ENCODE data around the gene C19orf12.

Gene C19orf12

DNA sequence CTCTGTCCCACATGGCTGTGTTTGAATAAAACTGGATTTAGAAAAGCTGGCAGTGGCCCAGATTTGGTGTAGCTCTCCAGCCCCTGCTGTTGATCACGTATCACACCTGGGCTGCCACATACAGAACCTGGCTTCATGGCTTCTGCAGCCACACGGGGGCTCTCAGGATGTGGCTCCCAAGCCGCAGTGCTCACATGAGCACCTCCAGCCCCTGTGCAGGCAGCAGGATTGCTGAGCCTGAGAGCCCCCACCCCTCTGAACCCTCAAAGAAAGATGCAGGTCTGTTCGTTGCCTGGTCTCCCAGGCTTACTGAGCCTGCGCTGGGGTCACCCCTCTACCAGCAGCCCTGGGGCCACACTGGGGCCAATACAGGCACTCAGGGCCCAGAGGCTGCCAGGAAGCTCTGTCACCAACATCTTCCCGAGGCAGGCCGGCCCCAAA is 47.1 kb downstream of the C19orf12 start:
- no peak overlapping the region for H2AFZ ChIP-seq (ENCODE audit: low read depth, low read length)
- H3K4me2 ChIP-seq (ENCODE audit: insufficient read depth, low read length): no peak overlapping the region
- peaks cover 32% of the 10 kb centered on the region for H3K79me2 ChIP-seq (ENCODE audit: insufficient read depth, low read length)
- DNase-seq (peak; percentile 82), ATAC-seq (ENCODE audit: insufficient read depth, low read depth) (peak; percentile 70)
- peaks cover 64% of the 10 kb centered on the region for H3K4me1 ChIP-seq (ENCODE audit: insufficient read depth, low read length)
- H3K9ac ChIP-seq (ENCODE audit: low read depth, low read length): peak overlapping the region; percentile 9; the same call in 1 of the 2 replicates
- peak overlapping the region; percentile 57 for H3K27ac ChIP-seq (ENCODE audit: low read length)
- no peaks in the 10 kb centered on the region for H3K9me3 ChIP-seq (ENCODE audit: insufficient read depth, low read length, severe bottlenecking)
- H3K36me3 ChIP-seq (ENCODE audit: insufficient read depth, low read length): no peaks in the 10 kb centered on the region; the same call in 1 of the 2 replicates
- H4K20me1 ChIP-seq (ENCODE audit: insufficient read depth, low read length): 0 out of 2 replicates have a peak, but pooled peaks cover 5% of the 10 kb centered on the region
- peaks cover 7% of the 10 kb centered on the region for H3K27me3 ChIP-seq (ENCODE audit: insufficient read depth, low read length, poor library complexity)
- TF ChIP-seq CTCF (IDR thresholded peaks at IDR 0.05; ENCODE audit: borderline replicate concordance, extremely low read depth, low read length, poor library complexity, severe bottlenecking) (peak; percentile 19), EZH2 (IDR thresholded peaks at IDR 0.05; ENCODE audit: borderline replicate concordance, low read depth, low read length, severe bottlenecking) (no peak)
- H3K4me3 ChIP-seq (ENCODE audit: low read depth in 1 of 2, low read length in 2 of 2): no peak overlapping the region

GRCh38 chr19:29667387-29667783 is 47.7 kb downstream of the C19orf12 start:
- Histone ChIP-seq H3K4me2 (ENCODE audit: insufficient read depth, low read length) (no peak overlapping the region; the same call in 1 of the 2 replicates), H3K4me3 (ENCODE audit: low read depth in 1 of 2, low read length in 2 of 2) (no peak overlapping the region), H3K9ac (ENCODE audit: low read depth, low read length) (peak overlapping the region; percentile 79; the same call in 1 of the 2 replicates), H3K79me2 (ENCODE audit: insufficient read depth, low read length) (peaks cover 28% of the 10 kb centered on the region), H3K4me1 (ENCODE audit: insufficient read depth, low read length) (peaks cover 59% of the 10 kb centered on the region), H4K20me1 (ENCODE audit: insufficient read depth, low read length) (0 out of 2 replicates have a peak, but pooled peaks cover 5% of the 10 kb centered on the region), H3K36me3 (ENCODE audit: insufficient read depth, low read length) (no peaks in the 10 kb centered on the region; the same call in 1 of the 2 replicates), H3K9me3 (ENCODE audit: insufficient read depth, low read length, severe bottlenecking) (no peaks in the 10 kb centered on the region), H3K27me3 (ENCODE audit: insufficient read depth, low read length, poor library complexity) (peaks cover 7% of the 10 kb centered on the region), H3K27ac (ENCODE audit: low read length) (no peak overlapping the region; the same call in none of the 2 replicates), H2AFZ (ENCODE audit: low read depth, low read length) (no peak overlapping the region)
- DNase-seq (no peak), ATAC-seq (ENCODE audit: insufficient read depth, low read depth) (no peak)
- TF ChIP-seq EZH2 (IDR thresholded peaks at IDR 0.05; ENCODE audit: borderline replicate concordance, low read depth, low read length, severe bottlenecking) (no peak), CTCF (IDR thresholded peaks at IDR 0.05; ENCODE audit: borderline replicate concordance, extremely low read depth, low read length, poor library complexity, severe bottlenecking) (no peak)

- Histone ChIP-seq H3K27ac (ENCODE audit: low read length) (no peak overlapping the region; the same call in none of the 2 replicates), H3K36me3 (ENCODE audit: insufficient read depth, low read length) (no peaks in the 10 kb centered on the region; the same call in 1 of the 2 replicates), H3K4me1 (ENCODE audit: insufficient read depth, low read length) (peaks cover 53% of the 10 kb centered on the region), H3K79me2 (ENCODE audit: insufficient read depth, low read length) (peaks cover 23% of the 10 kb centered on the region), H2AFZ (ENCODE audit: low read depth, low read length) (no peak overlapping the region), H3K27me3 (ENCODE audit: insufficient read depth, low read length, poor library complexity) (peaks cover 7% of the 10 kb centered on the region), H3K4me2 (ENCODE audit: insufficient read depth, low read length) (peak overlapping the region; percentile 97), H3K4me3 (ENCODE audit: low read depth in 1 of 2, low read length in 2 of 2) (peak overlapping the region in 1 of 2 experiments; percentile 95; a peak in 2 of 4 replicates), H3K9ac (ENCODE audit: low read depth, low read length) (peak overlapping the region; percentile 79), H3K9me3 (ENCODE audit: insufficient read depth, low read length, severe bottlenecking) (no peaks in the 10 kb centered on the region), H4K20me1 (ENCODE audit: insufficient read depth, low read length) (0 out of 2 replicates have a peak, but pooled peaks cover 5% of the 10 kb centered on the region)
- TF ChIP-seq EZH2 (IDR thresholded peaks at IDR 0.05; ENCODE audit: borderline replicate concordance, low read depth, low read length, severe bottlenecking) (no peak), CTCF (IDR thresholded peaks at IDR 0.05; ENCODE audit: borderline replicate concordance, extremely low read depth, low read length, poor library complexity, severe bottlenecking) (no peak)
- ATAC-seq (ENCODE audit: insufficient read depth, low read depth): peak; percentile 3; the same call in 1 of the 3 replicates
- DNase-seq: peak; percentile 39
Observed at GRCh38 chr19:29666578-29667386, 48.3 kb downstream of the C19orf12 start.

Measured in DND-41 (cell line).